GM18907 (cell line): ENCODE data around the gene GSTM2.
A peak's percentile ranks its signal among the peaks of the same experiment; 100 is the strongest.
"Not testable (repeated sequence)": the region's sequence is repeated elsewhere in the genome, so short reads cannot be mapped to it uniquely, and the experiment has no call there.

Experiments
- ATAC-seq: cut with Tn5 transposase; IDR thresholded peaks from one replicate; pipeline ENCODE4 v1.9.1; 2021; ENCODE audit warnings: mild to moderate bottlenecking, moderate library complexity; ENCODE audit not compliant: unreplicated experiment

The GSTM2 gene

DNA sequence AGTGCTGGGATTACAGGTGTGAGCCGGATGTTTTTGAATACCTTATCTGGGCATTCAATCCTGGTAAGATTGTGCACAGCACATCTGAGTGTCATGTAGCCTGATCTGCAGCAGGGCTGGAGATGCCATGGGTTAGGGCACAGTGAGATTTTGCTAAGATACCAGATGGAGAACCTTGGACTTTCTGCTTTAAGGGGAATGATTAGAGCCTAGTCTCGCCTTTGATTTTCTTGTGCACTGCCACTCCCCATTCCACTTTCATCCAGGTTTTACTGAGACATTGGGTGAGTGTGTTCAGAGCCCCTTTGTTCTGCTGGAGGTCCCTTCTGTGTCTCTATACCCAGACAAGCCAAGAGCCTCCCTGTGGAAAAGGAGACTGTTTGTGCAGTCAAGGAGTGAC, 6.0 kb downstream of the GSTM2 start:
- not testable (repeated sequence) for ATAC-seq

DNA sequence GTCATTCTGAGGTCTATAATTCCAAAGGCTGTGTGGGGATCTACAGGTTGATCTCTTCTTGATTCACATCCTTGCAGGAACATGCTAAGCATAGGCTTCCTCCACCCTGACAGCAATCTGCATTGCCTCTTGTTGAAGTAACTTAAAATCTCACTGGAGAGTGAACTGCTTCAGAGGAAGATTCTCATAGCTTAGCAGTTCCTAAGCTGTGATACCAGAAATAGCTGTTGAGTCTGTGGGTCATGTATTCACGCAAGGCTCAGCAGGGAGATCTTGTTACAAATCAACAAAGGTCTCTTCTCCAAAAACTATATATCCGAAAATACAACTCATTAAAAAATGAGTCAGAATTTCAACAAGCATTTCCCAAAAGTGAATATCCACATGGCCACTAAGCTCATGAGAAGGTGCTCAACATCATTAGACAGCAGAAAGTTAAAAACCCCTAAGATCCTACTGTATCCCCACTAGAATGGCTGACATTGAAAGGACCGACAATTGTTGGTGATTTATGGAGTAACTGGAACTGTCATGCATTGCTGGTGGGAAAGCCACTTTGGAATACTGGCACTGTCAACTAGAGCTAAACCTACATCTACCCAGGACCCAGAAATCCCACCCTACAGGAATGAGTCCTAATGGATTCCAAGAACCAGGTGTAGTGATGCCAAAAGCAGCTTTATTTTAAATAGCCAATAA, 9.0 kb downstream of the GSTM2 start:
- ATAC-seq, result not testable (repeated sequence)

DNA sequence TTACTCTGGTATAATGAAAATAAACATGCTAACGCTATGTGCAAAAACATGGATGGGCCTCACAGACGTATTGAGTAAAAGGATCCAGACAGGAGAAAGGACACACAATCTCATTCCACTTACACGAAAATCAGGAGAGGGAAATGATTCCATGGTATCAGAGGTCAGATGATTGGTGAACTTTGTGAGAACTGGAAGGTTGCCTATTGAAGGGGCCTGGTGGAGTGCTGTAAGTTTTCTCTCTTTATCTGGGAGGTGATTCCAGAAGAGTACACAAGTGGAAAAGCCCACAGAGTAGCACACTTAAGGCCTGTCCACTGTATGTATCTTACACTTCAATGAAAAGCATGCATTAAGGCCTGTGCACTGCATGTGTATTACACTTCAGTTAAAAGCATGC, 9.6 kb downstream of the GSTM2 start:
- no peak for ATAC-seq

DNA sequence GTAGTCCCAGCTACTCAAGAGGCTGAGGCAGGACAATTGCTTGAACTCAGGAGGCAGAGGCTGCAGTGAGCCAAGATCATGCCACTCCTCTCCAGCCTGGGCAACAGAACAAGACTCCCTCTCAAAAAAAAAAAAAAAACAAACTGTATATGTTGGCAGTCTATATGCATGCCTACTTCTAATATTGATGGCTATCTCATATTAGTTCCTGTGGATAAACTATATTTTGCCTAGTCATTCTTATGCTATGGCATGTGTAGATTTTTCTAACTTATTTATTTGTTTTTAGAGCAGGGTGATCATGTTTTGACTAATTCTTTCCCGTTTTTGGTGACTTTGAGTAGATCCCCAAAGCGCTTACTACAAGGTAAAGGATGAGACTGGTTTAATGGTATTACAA, 10.8 kb downstream of the GSTM2 start:
- not testable (repeated sequence) for ATAC-seq

DNA sequence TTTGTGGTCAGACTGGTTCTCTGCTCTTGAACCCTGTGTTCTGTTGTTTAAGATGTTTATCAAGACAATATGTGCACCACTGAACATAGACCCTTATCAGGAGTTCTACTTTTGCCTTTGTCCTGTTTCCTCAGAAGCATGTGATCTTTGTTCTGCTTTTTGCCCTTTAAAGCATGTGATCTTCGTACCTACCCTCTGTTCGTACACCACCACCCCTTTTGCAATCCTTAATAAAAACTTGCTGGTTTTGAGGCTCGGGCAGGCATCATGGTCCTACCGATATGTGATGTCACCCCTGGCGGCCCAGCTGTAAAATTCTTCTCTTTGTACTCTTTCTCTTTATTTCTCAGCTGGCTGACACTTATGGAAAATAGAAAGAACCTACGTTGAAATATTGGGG, 16.9 kb downstream of the GSTM2 start:
- not testable (repeated sequence) for ATAC-seq

DNA sequence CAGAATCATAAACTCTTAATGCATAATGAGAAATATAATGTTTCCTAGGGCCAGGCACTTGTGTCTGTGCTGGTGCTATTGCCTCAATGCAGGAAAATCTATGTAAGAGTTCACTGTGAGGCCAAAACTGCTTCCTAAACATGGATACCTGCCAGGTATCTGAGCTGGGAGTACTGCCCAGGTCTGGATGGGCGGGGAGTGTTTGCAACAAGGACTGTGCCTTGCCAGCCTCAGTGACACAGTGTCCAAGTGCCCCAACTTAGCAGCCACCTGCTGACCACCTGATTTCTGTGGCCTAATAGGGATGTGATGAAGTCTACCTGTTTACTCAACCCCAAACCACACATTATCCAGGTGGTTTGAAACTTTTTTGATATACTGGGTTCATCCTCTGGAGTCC, 17.5 kb downstream of the GSTM2 start:
- not testable (repeated sequence) for ATAC-seq

DNA sequence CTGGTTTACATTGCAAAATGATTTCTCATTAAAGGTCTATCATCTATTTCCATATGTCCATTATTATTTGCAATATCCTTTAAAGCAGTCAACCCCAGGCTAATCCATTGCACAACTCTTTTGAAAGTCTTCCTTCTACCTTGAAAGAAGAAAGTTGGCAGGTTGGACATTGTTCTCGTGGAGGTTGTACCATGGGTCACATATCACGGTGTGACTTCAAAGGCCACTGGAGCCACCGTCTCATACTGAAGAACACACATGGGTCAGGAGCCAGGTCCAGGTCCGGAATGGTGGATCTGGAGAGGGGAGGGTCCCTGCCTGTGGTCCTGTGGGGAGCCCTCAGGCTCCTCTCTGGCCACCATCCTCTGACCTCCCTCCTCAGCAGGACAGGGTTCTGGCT, 18.0 kb downstream of the GSTM2 start:
- ATAC-seq, result not testable (repeated sequence)

DNA sequence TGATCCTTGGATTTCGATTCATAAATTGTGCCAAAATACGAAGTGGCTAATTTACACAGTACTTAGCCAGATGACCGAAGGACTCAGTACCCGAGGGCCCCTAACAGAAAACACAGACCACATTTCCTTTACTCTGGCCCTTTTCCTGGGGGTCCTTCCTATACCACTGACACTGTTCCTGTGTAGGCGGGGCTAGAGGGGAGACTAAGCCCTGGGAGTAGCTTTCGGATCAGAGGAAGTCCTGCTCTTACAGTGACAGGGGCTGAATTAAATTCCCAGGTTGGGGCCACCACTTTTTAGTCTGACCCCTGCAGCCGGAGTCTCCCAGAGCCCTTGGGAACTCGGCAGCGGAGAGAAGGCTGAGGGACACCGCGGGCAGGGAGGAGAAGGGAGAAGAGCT, 19.3 kb downstream of the GSTM2 start:
- peak; percentile 29 for ATAC-seq

DNA sequence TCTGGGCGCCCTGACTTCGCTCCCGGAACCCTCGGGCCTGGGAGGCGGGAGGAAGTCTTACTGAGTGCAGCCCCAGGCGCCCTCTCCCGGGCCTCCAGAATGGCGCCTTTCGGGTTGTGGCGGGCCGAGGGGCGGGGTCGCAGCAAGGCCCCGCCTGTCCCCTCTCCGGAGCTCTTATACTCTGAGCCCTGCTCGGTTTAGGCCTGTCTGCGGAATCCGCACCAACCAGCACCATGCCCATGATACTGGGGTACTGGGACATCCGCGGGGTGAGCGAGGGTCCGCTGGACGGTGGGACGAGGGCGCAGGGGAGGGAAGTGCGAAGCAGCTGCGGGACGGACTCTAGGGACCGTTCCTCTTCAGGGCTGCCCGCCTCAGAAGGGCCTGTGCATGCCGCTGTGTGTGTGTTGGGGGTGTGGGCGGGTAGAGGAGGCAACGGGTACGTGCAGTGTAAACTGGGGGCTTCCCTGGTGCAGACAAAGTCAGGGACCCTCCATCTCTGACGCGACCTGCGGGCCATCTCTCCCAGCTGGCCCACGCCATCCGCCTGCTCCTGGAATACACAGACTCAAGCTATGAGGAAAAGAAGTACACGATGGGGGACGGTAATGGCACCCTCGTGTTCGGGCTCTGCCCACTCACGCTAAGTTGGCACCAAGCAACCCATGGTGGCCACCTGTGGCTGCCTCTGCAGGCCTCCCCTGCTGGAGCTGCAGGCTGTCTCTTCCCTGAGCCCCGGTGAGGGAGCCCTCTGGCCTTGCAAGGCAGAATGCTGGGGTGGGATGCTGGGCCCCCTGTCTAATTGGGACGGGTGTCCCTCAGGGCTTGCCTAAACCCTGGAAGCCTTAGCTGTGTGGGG, 20.0 kb downstream of the GSTM2 start, which contains the start of gene GSTM1:
GSTM1 (plus strand) TSS at position 177 of the 859 bp plus-strand sequence; CDS start at position 234, 57 bp downstream.
- peak; percentile 99 for ATAC-seq

DNA sequence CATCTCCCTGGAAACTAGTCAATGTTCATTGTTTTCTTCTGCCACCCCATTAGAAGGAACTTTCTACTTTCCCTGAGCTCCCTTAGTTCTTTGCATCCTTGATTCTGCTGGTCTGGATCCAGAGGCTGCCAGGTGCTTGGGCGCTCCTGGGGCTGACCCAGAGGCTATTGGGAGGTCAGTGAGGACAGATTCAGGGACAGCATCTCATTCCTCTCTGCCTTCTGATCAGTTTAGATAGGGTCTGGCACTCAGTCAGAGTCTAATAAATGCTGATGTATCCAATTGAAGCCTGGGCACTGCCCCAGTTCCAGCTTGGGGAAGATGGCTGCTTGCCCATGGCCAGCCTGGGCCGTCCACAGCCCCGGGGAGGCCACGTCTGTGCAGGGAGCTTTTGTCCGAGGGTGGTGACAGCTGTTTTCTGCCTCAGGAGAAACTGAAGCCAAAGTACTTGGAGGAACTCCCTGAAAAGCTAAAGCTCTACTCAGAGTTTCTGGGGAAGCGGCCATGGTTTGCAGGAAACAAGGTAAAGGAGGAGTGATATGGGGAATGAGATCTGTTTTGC, 22.1 kb downstream of the GSTM2 start:
- ATAC-seq, result no peak

DNA sequence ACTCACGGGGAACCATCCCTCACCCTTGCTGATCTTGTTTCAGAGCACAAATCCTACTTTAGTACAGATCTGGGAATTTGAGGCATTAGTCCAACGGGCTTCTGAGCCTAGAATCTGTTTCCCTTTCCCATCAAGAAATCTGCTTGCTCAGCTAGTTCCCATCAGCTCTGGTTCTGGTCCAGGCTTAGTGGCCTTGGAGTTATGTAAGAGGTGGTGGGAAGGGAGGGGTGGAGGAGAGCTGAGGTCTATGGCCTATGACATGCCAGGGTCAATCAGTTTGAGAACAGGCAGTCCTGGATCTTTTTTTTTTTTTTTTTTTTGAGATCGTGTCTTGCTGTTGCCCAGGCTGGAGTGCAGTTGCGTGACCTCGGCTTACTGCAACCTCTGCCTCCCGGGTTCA, 23.9 kb downstream of the GSTM2 start:
- no peak for ATAC-seq

DNA sequence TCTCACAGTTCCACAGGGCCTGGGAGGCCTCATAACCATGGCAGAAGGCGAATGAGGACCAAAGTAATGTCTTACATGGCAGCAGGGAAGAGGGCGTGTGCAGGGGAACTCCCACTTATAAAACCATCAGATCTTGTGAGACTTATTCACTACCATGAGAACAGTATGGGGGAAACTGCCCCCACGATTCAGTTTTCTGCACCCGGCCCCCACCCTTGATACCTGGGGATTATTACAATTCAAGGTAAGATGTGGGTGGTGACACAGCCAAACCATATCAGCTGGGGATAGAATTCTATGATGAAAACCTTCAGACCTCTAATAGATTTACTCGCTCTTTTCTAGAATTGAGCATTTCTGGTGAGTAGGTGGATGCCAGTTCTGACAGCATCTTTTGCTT, 26.5 kb downstream of the GSTM2 start:
- ATAC-seq, result not testable (repeated sequence)

DNA sequence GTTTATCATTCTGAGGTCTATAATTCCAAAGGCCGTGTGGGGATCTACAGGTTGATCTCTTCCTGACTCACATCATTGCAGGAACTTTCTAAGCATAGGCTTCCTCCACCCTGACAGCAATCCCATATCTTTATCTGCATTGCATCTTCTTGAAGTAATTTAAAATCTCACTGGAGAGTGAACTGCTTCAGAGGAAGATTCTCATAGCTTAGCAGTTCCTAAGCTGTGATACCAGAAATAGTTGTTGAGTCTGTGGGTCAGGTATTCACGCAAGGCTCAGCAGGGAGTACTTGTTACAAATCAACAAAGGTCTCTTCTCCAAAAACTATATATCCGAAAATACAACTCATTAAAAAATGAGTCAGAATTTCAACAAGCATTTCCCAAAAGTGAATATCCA, 27.3 kb downstream of the GSTM2 start:
- not testable (repeated sequence) for ATAC-seq

DNA sequence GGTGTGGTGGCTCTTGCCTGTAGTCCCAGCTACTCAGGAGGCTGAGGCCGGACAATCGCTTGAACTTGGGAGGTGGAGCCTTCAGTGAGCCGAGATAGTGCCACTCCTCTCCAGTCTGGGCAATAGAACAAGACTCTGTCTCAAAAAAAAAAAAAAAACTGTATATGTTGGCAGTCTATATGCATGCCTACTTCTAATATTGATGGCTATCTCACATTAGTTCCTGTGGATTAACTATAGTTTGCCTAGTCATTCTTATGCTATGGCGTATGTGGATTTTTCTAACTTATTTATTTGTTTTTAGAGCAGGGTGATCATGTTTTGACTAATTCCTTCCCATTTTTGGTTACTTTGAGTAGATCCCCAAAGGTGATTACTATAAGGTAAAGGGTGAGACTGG, 29.2 kb downstream of the GSTM2 start:
- no peak for ATAC-seq

DNA sequence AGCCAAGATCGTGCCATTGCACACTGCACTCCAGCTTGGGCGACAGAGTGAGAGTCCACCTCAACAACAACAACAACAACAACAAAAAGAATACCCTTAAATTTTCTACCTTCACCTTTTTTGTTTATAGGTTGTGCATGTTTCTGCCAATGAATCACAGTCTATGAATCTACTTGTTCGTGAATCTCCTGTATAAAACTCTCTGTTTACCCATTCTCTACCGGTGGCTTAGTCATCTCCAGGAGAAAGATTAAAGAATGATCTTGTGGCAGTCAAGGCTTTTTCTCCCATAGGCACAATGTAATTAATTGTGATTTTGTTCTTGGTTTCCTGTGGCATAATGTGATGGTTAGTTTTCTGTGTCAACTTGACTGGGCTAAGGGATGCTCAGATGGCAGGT, 30.0 kb downstream of the GSTM2 start:
- ATAC-seq, result not testable (repeated sequence)

DNA sequence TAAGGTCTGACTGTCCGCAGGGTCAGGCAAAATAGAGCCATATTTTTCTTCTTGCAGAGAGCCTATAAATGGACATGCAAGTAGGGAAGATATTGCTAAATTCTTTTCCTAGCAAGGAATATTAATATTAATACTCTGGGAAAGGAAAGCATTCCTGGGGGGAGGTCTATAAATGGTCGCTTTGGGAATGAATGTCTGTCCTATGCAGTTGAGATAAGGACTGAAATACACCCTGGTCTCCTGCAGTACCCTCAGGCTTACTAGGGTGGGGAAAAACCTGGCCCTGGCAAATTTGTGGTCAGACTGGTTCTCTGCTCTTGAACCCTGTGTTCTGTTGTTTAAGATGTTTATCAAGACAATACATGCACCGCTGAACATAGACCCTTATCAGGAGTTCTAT, 35.1 kb downstream of the GSTM2 start:
- ATAC-seq, result not testable (repeated sequence)

DNA sequence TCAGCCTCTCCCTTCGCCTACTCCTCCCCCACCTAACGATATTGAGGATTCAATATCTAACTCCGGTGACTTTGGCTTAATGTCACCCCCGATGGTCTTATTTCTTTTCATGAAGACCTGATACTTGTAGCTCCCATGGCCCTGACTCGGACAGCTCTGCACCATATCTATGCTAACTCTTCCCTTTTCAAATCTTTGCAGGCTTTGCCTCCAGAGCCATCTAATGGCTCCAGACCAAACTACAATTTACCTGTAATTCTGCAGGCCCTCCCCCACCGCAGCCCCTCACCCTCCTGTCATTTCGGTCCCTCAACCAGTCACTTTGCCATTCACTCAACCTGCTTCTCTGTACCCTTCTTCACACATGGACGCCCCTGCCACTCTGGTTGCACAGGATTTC, 36.3 kb downstream of the GSTM2 start:
- ATAC-seq, result no peak

DNA sequence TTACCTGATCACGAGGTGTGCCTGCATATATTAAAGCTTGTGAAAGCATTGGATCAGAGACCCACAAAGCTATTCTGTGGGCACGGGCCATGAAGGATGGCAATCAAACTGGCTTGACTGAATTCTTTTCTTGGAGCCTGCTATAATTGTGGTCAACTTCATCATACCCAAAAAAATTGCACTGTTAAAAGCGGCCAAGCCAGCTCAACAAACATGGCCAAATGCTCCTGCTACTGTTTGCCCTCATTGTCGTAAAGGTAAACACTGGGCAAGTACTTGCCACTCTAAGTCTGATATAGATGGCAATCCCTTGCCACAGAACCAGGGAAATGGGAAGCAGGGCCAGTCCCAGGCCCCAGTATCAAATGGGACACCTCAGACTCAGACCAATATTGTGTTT, 37.6 kb downstream of the GSTM2 start:
- ATAC-seq, result no peak

DNA sequence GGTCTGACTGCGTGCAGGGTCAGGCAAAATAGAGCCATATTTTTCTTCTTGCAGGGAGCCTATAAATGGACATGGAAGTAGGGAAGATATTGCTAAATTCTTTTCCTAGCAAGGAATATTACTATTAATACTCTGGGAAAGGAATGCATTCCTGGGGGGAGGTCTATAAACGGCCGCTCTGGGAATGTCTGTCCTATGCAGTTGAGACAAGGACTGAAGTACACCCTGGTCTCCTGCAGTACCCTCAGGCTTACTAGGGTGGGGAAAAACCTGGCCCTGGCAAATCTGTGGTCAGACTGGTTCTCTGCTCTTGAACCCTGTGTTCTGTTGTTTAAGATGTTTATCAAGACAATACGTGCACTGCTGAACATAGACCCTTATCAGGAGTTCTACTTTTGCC, 41.1 kb downstream of the GSTM2 start:
- not testable (repeated sequence) for ATAC-seq

DNA sequence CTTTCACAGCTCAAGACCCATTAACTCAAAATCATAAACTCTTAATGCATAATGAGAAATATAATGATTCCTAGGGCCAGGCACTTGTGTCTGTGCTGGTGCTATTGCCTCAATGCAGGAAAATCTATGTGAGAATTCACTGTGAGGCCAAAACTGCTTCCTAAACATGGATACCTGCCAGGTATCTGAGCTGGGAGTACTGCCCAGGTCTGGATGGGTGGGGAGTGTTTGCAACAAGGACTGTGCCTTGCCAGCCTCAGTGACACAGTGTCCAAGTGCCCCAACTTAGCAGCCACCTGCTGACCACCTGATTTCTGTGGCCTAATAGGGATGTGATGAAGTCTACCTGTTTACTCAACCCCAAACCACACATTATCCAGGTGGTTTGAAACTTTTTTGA, 42.0 kb downstream of the GSTM2 start:
- not testable (repeated sequence) for ATAC-seq

DNA sequence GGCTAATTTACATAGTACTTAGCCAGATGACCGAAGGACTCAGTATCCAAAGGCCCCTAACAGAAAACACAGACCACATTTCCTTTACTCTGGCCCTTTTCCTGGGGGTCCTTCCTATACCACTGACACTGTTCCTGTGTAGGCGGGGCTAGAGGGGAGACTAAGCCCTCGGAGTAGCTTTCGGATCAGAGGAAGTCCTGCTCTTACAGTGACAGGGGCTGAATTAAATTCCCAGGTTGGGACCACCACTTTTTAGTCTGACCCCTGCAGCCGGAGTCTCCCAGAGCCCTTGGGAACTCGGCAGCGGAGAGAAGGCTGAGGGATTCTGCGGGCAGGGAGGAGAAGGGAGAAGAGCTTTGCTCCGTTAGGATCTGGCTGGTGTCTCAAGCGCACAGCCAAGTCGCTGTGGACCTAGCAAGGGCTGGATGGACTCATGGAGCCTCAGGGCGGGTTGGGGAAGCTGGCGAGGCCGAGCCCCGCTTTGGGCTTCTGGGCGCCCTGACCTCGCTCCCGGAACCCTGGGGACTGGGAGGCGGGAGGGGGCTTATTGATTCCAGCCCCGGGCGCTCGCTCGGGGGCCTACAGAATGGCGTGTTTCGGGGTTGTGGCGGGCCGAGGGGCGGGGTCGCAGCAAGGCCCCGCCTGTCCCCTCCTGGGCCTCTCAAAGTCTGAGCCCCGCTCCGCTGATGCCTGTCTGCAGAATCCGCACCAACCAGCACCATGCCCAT, 43.9 kb downstream of the GSTM2 start, which contains the start of gene GSTM5:
GSTM5 (plus strand) TSS at position 659 of the 728 bp plus-strand sequence; CDS start at position 721, 62 bp downstream.
- not testable (repeated sequence) for ATAC-seq
